Measurements from ENCODE around the gene RNASE9.
"Not testable (repeated sequence)": the region's sequence is repeated elsewhere in the genome, so short reads cannot be mapped to it uniquely, and the experiment has no call there.

RNASE9 gene

GRCh38 chr14:20515846-20516245 lies 45.0 kb downstream of the RNASE9 start:
- no peak for DNase-seq

GRCh38 chr14:20512177-20512905 lies 48.5 kb downstream of the RNASE9 start:
- no peak for DNase-seq

GRCh38 chr14:20508367-20508766 lies 52.5 kb downstream of the RNASE9 start:
- no peak for DNase-seq

GRCh38 chr14:20507537-20507936 lies 53.3 kb downstream of the RNASE9 start:
- DNase-seq = not testable (repeated sequence)

- not testable (repeated sequence) for DNase-seq
These were observed 54.1 kb downstream of the RNASE9 start for GRCh38 chr14:20506752-20507151.

- not testable (repeated sequence) for DNase-seq
These were observed 54.6 kb downstream of the RNASE9 start for GRCh38 chr14:20506276-20506675.

All from NCI-H1930 (cell line).